RKO (cell line): ENCODE data around the gene MICAL3.

ENCODE experiments used
- DNase-seq: peaks from one replicate; pipeline ENCODE4 v3.0.0-alpha.2; 2016; ENCODE audit warnings: low spot score

MICAL3 gene

DNA sequence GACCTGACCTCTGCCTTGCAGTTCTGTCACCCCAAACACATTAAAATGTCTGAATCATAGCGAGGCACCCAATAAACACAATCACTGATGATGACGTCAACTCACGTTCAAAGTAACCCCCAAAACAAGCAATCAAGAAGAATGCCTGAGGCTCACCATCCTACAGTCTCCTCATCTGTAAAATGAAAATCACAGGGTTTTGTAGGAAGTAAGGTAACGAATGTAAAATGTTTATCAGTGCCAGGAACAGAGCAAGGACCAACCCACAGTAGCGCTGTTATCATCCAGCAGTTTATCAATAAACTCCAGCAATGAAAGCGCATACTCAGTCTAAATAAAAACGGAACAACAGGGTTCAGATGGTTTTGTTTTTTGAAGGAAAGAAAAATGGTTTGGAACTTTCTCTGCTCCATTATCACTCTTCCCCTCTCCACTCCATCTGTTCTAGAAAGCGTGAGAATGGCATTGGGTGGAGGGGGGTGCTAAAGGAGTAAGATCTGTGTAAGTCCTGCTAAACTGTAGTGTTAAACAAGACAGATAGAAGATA is 110.5 kb downstream of the MICAL3 start:
- no peak for DNase-seq

DNA sequence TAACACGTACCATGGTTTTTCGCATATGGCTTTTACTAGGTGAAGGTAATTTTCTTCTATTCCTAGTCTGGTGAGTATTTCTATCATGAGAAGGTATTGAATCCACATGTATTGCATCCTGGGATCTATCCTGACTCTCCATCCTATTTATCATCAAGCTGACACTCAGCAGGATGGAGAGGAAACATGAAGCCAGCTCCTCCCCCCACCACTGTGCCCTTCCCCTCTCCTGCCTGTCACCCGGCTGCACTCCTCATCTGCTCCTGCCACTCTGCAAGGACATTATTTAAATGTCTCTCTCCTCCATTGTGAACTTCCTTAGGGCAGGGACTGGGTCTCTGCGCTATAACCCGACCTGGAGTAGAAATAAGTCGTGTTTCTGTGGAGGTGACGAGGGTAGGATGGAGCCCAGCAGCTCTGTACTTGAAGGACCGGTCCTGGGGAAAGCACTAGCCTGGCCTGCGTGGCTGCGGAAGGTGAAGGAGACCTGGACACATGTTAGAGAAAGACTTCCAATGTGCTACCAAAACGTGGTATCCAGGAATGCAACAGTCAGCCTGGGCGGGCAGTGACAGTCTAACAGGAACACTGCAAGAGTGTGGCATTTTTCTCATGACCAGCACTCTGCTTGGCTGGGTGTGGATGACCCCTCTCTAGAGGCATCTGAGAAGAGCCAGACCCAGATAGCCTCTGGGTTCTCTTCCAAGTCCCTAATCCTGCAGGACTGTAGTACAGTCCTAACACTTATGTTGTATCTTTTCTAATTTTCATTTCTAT is 111.2 kb downstream of the MICAL3 start:
- DNase-seq: no peak

DNA sequence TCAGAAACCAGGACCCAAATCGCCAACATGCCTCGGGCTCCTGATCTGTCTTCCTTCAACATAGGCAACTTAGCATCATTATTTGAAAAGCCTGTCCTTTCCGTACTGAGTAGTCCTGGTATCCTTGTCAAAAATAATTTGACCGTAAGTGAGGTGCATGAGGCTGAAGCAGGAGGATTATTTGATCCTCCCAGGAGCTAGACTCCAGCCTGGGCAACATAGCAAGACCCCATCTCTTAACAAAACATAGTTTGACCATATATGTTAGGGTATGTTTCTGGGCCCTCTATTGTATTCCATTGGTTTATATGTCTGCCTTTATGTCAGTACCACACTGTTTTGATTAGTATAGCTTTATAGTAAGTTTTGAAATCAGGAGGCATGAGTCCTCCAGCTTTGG is 112.5 kb downstream of the MICAL3 start:
- no peak for DNase-seq

DNA sequence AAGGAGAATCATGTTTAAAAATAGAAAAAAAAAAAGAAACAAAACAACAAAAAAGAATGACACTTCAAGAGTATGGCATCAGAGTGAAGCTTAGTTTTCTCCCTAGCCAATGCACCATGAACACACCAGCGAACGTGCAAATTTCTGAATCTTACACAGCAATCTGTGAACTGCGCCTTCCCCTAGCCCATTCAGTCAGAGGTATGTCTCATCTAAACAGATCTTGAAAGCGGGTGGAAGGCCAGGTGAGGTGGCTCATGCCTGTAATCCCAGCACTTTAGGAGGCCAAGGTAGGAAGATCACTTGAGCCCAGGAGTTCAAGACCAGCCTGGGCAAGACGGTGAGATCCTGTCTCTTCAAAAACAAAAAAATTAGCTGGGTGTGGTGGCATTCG is 113.1 kb downstream of the MICAL3 start:
- no peak for DNase-seq

DNA sequence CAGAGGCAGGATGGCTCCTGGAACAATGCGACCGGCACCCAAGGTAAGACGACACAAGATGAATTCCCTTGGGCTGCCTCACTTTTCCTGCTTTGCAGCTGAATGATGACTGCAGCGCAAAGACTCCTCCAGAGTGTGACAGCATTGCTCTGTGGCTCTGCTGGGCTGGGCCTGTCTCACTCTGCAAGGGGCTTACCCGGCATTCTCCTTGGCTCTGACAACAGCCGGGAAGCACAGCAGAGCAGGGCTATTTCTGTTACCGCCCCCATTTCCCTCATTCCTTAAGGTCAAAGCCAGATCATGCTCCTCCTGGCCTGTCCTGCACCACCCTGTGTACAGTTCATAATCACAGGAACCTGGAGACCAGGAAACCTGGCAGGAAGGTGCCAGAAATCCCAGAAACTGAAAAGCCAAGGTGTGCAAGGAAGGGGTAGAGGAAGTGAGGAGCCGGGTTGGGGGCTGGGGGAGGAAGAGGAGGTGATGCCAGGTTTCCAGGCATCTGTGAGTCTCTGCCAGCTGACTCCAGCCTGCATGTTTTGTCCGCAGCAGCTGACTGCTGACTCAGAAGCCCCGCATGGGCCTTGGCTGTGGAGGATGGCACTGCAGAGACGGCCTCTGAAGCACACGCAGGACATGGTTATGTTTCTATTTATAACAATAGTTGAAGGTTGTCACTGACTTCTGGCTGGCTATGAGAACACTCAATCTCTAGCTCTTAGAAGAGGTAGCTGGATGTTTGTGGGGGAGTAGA is 113.6 kb downstream of the MICAL3 start:
- peak; percentile 40 for DNase-seq

DNA sequence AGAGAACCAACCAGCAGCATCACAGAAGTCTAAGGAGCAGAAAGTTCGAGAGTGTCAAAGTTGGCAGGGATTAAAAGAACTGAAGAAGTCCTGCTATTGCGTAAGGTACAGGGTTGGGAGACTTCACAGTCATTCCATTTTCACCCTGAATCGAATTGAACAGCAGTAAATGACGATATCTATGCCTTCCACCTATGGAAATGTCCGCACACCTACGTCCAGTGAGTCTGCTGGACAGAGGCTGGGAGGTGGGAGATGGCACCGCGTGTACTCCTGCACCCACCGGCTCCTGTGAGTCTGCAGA is 116.7 kb downstream of the MICAL3 start:
- DNase-seq: no peak

DNA sequence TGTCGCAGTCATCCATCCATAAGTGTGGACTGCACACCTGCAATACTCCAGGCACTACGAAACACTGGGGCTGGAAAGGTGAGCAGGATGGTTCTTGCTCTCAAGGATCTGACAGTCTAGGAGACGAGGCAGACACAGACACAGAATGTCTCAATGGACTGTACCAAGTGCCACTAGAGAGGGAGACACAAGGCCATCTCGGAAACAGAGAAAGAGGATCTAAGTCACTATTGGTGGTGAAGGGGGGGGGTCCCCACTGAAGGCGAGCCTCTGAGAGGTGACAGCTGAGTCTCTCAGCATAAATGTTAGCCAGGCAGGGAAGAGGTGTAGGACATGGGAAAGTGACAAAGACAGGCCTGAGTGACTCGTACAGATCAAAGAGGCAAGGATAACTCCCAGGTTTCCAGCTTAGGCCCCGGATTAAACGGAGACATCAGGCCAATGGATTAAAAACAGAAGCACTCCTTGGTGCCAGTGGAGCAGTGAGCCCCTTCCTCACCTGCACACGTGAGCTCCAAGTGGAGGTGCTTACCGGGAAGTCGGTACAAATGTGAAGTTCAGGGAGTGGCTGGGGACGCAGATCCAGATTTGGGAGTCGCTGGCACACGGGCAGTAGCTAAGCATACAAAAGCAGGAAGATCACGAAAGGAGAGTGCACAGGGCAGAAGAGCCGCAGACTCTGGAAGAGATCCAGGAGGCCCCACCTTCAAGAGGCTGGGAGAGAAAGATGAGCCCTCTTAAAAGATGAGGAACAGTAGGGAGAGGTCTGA is 117.2 kb downstream of the MICAL3 start:
- DNase-seq: no peak

DNA sequence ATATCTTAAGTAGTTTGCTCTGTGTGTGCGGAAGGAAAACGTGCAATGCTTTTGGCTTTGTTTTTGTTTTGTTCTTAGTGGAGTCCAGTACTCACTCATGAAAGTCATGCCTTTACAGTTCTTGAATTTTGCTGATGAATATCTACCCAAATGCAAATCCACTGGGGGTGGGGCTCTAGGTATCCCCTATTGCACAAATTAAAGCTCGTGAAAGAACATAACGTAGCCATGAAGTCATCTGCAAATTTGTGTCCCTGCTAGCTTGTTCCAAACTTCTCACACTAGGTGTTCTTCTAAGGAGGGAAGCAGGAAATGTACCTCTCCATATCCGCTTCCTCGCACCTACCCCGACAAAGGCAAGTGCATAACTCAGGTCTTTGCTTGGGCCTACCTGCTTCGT is 118.9 kb downstream of the MICAL3 start:
- no peak for DNase-seq

DNA sequence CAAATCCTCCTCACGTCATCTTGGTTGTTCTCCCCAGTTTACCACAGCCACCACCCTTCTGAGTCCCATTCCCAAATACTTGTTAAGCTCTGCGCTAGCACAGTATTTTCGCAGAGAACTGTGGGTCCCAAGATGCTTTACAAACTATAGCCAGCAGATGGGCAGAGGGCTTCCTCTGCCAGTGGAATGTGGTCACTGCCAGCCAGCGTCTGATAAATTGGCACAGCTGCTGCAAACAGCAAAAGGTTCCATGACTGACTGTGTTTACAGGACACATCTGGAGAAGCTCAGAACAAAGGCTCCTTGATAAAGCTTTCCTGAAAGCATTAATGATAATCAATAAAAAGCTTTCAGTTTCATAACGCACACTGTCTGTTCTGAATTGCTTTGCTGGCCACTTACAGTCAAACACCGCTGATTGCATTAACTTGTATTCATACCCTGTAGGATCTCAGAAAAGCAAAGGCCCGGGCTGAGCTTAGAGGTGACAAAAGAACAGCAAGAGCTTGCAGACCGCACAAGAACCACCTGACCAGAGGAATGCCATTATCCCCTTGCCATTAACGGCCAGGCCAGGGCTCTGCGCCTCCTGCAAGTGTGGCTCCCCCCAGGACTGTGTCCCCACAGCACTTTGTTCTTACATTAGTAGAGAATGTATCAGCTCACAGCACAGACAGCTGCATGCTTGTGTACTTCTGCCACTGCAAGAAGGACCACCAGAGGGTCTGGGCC is 120.6 kb downstream of the MICAL3 start:
- no peak for DNase-seq

DNA sequence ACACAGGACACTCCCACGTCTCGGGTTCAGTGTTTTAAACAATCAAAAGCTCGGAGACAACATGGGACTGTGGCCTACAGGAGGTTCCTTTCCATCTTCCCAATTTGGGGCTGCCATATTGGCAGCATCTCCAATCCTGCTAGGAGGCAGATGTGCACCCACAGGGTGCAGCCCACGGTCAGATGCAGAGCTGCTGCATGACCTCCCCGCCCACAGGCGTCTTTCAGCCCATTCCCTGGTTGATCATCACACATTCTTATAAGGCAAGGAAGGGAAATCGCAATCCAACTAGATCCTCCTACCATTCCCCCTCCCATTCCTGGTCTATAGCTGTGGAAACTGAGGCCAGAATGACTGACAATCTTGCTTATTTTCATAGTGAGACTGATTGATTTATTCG is 121.4 kb downstream of the MICAL3 start:
- no peak for DNase-seq

DNA sequence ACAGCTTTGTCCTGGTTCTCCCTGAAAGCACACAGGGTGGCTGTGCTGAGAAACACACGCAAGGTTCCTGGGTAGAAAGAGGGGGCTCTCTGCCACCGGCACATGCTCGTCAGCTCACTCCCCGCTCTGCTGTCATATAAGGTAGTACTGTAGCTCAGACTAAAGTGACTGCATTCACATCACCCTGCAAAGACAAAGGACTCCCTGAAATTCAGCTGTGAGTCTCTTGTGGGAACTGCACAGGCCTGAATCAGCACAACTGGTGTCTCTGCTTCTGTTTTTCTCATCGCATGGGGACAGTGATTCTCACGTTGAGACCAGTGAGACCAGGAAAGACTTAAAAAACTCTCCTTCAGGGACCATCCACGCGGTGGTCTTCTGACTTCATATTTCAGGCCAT is 126.0 kb downstream of the MICAL3 start:
- DNase-seq: no peak

DNA sequence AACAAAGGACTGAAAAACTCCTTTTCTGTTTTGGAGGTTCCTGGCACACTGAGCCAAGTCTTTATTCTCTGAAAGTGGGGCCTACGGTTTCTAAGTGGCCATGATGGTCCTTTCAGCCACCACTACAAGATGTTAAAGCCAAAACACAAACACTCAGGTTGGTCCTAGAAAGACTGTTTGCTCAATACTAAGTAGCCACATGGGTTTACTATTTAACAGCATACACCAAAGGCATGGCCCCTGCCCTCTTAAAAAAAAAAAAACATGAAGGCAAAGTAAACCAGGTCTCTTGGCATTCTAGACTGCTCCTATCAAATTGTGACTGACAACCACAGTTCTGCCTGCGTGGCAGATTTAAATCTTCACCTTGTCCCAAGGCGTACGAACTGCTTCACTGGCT is 126.5 kb downstream of the MICAL3 start:
- DNase-seq: no peak

DNA sequence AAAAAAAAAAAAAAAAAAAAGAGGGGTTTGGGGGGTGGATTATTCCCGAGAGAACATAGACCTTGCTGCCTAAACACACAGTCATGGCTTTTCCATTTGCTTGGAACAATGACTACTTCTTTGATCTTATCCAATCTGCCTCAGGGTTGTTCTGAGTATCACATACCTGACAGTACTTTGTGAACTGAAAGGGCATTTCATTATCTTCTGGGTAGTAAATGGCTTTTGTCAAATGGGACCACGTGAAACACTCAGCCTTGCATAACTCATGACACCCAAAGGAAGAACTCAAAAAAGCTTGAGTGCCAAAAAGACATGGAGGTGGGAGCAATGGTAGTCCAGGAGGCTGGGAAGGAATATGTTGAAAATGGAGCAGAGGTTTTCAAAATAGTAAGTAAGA is 126.9 kb downstream of the MICAL3 start:
- DNase-seq: no peak

DNA sequence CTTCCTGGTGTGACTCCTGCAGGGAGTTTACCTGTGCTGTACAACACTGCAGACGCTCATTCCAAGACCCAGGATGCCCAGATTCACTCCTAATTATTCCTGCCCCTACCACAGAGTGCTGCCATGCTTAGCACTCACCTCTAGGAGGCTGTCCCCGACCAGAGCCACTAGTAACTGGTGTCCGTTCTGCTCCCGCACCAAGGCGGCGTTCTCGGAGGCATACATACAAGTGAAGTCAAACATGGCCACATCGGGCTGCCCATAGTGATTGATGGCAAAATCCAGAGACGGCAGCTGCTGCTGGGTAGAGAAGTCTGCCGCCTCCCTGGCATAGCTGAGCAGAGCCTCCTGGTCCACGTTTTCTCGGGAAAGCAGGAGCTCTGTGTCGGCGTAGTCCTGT is 127.8 kb downstream of the MICAL3 start:
- DNase-seq: no peak

DNA sequence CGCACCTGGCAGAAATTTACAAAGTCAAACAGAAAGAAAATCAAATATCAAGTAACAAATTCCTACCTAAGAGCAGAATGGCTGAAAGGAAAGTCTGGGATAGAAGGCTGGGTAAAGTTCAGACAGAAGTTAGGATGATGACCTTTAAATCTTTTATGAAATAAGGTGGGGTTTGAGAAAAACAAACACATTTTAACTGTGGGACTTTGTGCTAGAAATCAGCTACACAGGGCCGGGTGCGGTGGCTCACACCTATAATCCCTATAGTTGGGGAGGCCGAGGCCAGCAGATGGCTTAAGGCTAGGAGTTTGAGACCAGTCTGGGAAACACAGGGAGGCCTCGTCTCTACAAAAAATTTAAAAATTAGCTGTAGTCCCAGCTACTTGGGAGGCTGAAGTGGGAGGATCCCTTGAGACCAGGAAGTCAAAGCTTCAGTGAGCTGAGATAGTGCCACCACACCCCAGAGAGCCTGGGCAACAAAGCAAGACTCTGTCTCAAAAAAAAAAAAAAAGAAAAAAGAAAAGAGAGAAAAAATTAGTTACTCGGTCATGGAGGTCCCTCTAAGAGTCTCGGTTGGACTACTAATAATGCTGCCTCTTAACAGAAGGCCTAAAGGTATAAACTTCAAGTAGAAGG is 130.3 kb downstream of the MICAL3 start:
- no peak for DNase-seq

DNA sequence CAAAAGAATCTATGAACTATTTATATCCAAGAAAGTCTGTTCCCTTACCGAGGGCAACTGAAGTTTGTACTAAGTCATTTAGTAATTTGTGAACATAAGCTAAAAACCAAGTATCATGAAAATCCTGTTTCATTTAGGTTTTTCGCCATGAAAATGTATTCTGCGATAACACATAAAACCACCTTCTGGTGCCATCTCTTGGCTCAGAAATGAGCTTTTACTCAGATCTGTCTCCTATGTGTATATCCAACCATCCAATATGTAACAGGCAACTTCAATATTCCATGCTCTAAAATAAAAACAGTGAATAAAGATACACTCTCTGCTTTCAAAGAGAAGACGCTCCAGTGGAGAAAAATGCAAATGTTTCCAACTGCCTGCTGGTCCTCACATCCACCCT is 132.0 kb downstream of the MICAL3 start:
- DNase-seq: no peak

DNA sequence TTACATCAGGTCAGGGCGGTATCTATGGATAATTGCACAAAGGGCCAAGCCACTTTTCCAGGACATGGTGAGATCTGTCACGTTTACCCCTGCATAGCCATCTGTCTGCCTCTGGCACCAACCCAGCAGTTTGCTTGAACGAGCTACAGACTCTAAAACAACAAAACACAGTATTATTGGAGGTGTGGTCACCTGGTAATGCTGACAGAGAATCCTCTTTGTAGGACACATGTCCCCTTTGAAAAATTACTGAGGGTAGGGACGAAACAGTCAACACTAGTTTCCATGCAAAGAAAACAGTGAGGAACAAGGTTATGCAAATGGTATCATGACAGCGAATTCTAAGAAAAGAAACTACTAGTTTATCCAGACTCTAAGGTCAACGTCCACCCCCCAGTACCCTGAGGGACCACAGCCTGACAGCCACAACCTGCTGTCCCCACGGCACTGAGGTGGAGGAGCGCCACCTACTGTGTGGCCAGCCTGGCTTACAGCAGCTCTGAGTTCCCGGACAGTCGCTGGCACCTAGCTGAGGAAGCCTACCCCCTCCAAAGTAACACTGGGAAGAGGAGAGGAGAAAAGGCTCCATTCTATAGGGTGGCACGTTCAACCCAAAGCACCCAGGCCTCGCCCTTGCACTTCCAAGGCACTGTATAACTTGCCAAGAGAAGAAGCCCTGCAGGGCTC is 132.7 kb downstream of the MICAL3 start:
- no peak for DNase-seq

DNA sequence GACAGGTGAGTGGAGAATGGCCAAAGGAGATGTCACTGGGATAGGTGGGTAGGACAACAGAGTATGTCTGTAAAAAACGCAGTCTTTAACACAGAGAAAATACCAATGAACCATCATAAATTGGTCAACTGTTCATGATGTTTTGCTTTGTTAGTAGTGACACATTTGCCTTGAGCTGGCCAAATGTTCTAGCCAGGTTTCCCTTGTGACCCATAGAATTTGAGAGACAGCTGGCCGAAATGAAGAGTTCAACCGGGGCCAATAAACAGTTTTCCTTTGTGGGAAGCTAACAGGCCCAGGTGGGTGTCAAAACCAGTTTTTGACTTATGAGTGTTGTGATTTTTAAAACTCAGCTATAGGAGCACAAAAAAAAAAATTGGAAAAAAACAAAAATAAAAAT is 133.5 kb downstream of the MICAL3 start:
- DNase-seq: no peak

DNA sequence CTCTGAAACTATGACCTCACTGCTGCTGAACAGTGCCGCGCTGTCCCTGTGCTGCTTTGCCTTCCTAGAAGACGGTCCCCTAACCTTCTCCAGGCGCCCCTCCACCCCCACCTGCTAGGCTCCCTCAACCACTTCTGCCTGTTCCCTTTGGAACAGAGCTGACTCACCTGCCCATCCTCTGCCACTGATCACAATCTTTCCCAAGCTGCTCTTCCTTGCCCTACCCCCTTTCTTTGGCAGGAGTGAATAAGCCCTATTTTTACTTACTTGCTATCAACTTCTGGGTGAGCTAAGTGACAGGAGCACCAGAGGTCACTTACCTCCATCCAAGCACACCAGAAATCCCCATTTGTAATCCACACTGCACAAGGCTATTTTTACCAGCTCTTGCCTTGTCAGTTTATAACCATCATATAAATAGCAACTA is 134.1 kb downstream of the MICAL3 start:
- no peak for DNase-seq

DNA sequence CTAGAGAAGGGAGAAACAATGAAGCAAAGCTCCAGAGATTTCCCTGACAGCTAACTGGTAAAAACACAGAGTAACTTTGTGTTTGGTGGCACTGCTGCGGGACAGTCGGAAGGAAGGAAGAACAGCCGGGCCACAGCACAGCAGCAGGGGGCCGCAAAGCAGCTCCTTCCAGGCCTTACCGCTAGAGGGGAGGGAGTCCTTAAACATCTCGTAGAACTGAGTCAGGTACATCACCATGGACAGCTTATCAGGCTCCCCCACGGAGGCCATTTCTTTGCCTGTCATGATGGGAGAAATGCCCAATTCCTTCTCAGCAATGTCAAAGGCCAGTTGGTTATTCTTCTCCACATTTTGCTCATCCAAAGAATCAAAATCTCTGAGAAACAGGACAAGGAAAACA is 135.5 kb downstream of the MICAL3 start:
- no peak for DNase-seq

DNA sequence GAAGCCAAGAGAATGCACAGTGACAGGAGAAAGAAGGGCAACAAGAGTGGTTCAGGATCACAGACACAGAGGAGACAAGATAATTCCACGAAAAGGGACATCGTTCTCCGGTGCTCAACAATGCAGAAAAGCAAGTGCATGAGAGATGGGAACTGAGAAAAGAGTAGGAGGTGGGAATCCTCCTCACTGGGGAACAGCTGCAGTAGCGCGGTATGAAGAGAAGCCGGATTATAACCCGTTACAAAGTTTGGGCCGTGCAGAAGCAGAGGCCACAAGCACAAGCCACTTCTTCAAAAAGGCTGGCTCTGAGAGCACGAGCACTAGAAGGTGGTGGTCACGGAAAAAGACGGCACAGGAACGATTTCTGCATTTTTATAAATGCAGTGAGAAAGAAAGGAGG is 135.9 kb downstream of the MICAL3 start:
- DNase-seq: no peak
